Type B pancreatic cell (in vitro differentiated cells): ENCODE results near the gene SBK1. TPM values are rescaled to one million over a fixed set of nuclear protein-coding genes. Genes with fewer than 3 reads are reported as not detected.
A peak's percentile ranks its signal among the peaks of the same experiment; 100 is the strongest.

Experiments used
- DNase-seq: peaks from one replicate; pipeline ENCODE4 v3.0.0; 2021; ENCODE audit warnings: mixed read lengths; ENCODE audit not compliant: unreplicated experiment; ENCODE audit errors: extremely low spot score
- H3K27ac Mint-ChIP-seq: 2 replicates; pipeline ENCODE4 v1.8.0; 2021; ENCODE audit warnings: mild to moderate bottlenecking, mixed read lengths
- H3K27me3 Mint-ChIP-seq: 2 replicates; pipeline ENCODE4 v1.8.0; 2021; ENCODE audit warnings: mixed read lengths
- H3K36me3 Mint-ChIP-seq: 2 replicates; pipeline ENCODE4 v1.8.0; 2021; ENCODE audit warnings: mixed read lengths
- H3K4me1 Mint-ChIP-seq: one replicate; pipeline ENCODE4 v1.8.0; 2021; ENCODE audit warnings: mixed read lengths; ENCODE audit not compliant: unreplicated experiment
- H3K4me3 Mint-ChIP-seq: 2 replicates; pipeline ENCODE4 v1.8.0; 2021; ENCODE audit warnings: mild to moderate bottlenecking, mixed read lengths
- H3K9me3 Mint-ChIP-seq: 2 replicates; pipeline ENCODE4 v1.8.0; 2021; ENCODE audit warnings: mixed read lengths
- total RNA-seq: library from RNA; stranded (reverse); gene quantifications from 2 replicates; pipeline ENCODE4 v1.2.1, GENCODE V29; 2021; ENCODE audit warnings: low replicate concordance
- TF ChIP-seq, protein P1 (sequence below): fragments of 200-600 bp; sonication (generic); conservative IDR thresholded peaks from 2 replicates; pipeline ENCODE4 v1.5.0; 2021; ENCODE audit warnings: antibody characterized with exemption, mild to moderate bottlenecking

Gene SBK1
- total RNA-seq, 1 donor from 2014 or later = 31.9 TPM

DNA sequence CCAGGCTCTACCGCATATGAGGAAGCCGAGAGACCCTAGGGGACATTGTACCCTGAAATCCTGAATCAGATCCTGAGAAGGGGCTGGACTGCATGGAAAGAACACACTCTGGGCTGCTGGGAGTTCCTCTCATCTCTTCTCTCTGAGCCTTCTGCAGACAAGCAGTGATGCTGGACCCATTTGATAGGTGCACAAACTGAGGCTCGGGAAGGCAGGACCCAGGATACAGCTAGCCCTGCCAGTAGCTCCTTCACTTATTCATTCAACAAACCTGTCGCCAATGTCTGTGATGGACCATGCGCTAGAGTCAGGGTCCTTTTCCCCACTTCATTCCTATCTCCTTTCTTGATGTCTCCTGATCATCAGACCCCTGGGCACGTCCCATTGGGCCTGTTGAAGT is 1.9 kb downstream of the SBK1 start:
- H3K27me3 Mint-ChIP-seq = no peaks in the 10 kb centered on the region
- H3K4me3 Mint-ChIP-seq = peak overlapping the region; percentile 88
- no peak overlapping the region for H3K27ac Mint-ChIP-seq
- H3K36me3 Mint-ChIP-seq = no peaks in the 10 kb centered on the region
- DNase-seq = no peak
- peaks cover 22% of the 10 kb centered on the region for H3K4me1 Mint-ChIP-seq
- TF ChIP-seq, protein P1, sequence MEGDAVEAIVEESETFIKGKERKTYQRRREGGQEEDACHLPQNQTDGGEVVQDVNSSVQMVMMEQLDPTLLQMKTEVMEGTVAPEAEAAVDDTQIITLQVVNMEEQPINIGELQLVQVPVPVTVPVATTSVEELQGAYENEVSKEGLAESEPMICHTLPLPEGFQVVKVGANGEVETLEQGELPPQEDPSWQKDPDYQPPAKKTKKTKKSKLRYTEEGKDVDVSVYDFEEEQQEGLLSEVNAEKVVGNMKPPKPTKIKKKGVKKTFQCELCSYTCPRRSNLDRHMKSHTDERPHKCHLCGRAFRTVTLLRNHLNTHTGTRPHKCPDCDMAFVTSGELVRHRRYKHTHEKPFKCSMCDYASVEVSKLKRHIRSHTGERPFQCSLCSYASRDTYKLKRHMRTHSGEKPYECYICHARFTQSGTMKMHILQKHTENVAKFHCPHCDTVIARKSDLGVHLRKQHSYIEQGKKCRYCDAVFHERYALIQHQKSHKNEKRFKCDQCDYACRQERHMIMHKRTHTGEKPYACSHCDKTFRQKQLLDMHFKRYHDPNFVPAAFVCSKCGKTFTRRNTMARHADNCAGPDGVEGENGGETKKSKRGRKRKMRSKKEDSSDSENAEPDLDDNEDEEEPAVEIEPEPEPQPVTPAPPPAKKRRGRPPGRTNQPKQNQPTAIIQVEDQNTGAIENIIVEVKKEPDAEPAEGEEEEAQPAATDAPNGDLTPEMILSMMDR = no peak
- H3K9me3 Mint-ChIP-seq = no peaks in the 10 kb centered on the region

DNA sequence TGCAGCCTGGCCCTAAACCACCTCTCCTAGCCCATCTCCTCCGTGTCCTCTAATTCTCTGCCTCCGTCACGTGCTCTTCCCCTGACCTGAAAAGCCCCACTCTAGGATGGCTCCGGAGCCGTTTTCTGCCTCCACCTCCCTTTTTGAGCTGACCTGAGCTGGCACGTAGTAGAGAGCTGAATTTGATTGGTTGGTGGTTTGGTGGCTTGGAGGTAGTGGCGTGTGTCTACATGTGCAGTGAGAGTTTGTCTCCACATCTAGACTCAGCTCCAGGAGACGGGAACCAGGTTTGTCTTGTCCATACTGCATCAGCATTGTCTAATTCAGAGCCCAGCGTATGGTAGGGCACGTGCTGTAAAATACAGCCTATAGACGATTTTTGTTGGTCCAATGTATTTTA is 3.0 kb downstream of the SBK1 start:
- no peaks in the 10 kb centered on the region for H3K27me3 Mint-ChIP-seq
- peak overlapping the region; percentile 51 for H3K27ac Mint-ChIP-seq
- DNase-seq = no peak
- peak overlapping the region; percentile 83 for H3K4me3 Mint-ChIP-seq
- no peaks in the 10 kb centered on the region for H3K9me3 Mint-ChIP-seq
- TF ChIP-seq, protein P1 = no peak
- peaks cover 20% of the 10 kb centered on the region for H3K4me1 Mint-ChIP-seq
- H3K36me3 Mint-ChIP-seq = no peaks in the 10 kb centered on the region

DNA sequence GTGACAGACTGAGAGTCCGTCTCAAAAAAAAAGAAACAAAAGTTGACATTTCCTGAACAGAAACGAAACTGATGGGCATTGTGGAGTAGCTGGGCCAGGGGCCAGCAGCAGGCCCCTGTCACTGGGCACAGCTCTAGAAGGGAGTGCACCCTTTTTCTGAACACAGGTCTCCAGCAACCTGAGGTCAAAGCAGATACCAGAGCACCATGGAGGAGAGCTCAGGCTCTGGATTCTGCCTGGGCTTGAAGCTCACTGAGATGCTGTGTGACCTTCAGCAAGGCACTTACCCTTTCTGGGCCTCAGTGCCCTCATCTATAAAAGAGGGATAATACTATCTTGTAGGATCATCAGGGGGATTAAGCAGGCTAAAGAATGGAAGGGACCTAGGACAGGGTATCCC is 5.0 kb downstream of the SBK1 start:
- Mint-ChIP-seq H3K36me3 (no peaks in the 10 kb centered on the region), H3K27ac (no peak overlapping the region)
- TF ChIP-seq, protein P1 = no peak

DNA sequence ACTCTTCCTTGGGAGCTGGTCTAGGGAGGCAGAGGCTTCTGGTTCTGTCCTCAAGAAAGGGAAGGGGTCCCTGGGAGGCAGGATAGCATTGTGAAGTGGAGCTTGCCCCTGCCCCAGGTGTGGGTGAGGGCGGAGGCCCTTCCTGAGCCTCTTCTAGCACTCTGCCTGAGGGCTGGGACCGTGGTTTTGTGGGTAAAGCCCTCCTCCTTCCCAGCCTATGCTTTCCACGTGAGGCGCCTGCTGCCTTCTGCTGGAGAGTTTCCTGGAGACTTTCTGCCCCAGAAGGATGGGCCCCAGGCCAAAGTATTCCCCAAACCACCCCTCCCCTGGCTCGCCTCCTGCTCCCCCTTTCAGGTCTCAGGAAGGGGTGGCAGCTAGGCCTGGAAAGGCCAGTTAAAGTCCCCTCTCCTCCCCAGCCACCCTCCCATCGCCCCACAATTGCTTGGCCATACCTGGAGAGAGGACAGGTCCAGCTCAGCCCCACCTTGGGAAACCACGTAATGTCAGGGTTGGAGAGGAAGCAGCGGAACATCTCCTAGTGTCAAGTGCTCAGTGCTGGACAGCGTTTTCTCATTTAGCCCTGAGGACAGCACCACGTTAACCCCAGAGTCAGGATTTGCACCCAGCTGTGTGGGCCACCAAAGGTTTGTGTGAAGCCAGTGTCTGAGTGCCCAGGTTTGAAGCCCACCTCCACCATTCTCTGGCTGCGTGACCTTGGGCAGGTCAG is 5.6 kb downstream of the SBK1 start:
- Mint-ChIP-seq H3K36me3 (peaks cover 4% of the 10 kb centered on the region), H3K27ac (no peak overlapping the region), H3K4me3 (no peak overlapping the region), H3K9me3 (no peaks in the 10 kb centered on the region), H3K27me3 (no peaks in the 10 kb centered on the region), H3K4me1 (peaks cover 11% of the 10 kb centered on the region)
- TF ChIP-seq, protein P1 = no peak
- no peak for DNase-seq

More for the DNA sequence above, 5.0 kb downstream of the SBK1 start:
- H3K4me1 Mint-ChIP-seq = peaks cover 11% of the 10 kb centered on the region
- H3K27me3 Mint-ChIP-seq = no peaks in the 10 kb centered on the region
- DNase-seq = no peak
- no peaks in the 10 kb centered on the region for H3K9me3 Mint-ChIP-seq
- H3K4me3 Mint-ChIP-seq = no peak overlapping the region

DNA sequence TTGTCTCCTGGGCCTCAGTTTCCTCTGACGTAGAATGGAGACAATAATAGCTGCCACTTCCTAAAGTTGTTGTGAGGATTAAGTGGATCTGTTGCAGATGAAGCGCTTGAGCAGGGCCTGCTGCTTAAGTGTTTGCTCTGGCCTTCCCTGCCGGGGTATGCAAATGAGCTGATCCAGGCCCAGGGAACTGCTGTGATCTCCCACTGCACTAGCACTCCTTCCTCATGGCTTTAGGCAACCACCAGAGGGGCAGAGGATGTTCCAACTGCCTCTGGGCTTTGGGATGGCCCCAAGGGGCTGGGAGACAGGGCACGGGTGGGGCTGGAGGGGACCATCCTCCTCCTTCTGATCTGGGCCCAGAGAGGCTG is 6.2 kb downstream of the SBK1 start:
- peaks cover 11% of the 10 kb centered on the region for H3K4me1 Mint-ChIP-seq
- H3K9me3 Mint-ChIP-seq = no peaks in the 10 kb centered on the region
- no peaks in the 10 kb centered on the region for H3K27me3 Mint-ChIP-seq
- TF ChIP-seq, protein P1 = no peak
- peaks cover 5% of the 10 kb centered on the region for H3K36me3 Mint-ChIP-seq
- H3K27ac Mint-ChIP-seq = no peak overlapping the region
- no peak overlapping the region for H3K4me3 Mint-ChIP-seq
- DNase-seq = no peak

DNA sequence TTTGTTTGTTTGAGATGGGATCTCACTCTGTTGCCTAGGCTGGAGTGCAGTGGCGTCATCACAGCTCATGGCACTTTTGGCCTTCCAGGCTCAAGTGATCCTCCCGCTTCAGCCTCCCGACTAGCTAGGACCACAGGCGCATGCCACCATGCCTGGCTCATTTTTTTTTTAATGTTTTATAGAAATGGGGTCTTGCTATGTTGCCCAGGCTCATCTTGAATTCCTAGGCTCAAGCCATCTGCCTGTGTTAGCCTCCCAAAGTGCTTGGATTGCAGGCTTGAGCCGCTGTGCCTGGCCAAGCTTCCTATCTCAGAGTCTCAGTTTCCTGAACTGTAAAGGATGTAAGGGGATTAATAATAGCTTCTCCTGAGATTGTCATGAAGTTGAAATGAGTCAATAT is 8.0 kb downstream of the SBK1 start:
- Mint-ChIP-seq H3K9me3 (no peaks in the 10 kb centered on the region), H3K27me3 (no peaks in the 10 kb centered on the region), H3K36me3 (peaks cover 12% of the 10 kb centered on the region), H3K27ac (no peak overlapping the region), H3K4me1 (peaks cover 8% of the 10 kb centered on the region), H3K4me3 (no peak overlapping the region)
- TF ChIP-seq, protein P1 = no peak
- DNase-seq = no peak
